ENCODE data around the gene TM7SF2.
A peak's percentile ranks its signal among the peaks of the same experiment; 100 is the strongest.

The TM7SF2 gene

DNA sequence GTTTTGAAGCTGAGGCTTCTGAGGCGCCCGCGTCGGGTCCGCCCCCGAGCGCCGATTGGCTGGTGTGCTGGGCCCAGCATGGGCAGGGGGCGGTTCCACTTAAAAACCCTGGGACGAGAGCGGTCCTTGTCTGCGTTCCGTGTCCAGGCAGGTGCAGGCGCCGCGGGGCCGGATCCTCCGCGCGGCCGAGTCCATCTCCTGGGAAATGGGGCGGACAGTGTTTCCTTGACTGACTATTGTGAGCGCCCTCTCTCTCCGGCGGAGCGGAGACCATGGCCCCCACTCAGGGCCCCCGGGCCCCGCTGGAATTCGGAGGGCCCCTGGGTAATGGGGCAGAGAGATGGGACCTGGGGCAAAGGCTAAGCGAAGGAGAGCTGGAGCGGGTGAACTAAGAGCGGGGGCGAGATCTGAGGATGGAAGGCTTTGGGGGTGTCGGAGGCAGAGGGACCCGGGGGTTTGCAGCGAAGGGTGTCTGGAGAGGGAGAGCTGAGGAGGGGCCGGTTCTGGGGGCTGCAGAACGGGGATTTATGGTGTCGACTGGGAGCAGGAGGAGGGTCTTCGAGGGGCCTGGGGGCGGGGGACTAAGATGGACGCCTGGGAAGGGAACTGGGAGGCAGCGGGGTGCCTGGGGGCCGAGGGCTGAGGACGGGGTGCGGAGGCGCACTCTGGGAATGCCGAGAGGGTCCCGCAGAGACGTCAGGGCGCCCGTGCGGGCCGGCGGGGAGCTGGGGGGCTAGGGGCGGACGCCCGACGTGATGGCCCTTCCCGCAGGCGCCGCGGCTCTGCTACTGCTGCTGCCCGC is at the start of gene TM7SF2:
TSS of gene TM7SF2 (plus strand) at position 129 of the 802 bp plus-strand sequence. CDS start at position 273, 144 bp downstream.
- peak; percentile 96 for DNase-seq

DNA sequence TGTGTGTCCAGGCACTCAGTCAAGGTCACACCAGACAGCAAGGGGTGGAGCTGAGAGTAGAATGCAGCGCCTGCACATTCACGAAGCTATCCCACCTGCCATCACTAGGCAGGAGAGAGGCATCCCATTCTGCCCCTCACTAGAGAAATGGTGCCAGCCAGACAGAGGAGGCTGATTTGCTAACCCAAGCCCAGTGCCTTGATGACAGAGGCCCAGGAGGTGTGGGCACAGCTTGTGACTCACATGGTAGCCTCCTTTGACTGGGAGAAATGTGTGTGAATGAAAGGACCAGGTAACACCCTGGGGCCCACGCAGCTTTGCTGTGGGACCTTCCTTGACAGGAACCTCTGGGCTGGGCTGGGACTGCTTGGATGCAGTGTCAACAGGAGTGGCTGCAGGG is 48.1 kb upstream of the TM7SF2 start:
- no peak for DNase-seq

DNA sequence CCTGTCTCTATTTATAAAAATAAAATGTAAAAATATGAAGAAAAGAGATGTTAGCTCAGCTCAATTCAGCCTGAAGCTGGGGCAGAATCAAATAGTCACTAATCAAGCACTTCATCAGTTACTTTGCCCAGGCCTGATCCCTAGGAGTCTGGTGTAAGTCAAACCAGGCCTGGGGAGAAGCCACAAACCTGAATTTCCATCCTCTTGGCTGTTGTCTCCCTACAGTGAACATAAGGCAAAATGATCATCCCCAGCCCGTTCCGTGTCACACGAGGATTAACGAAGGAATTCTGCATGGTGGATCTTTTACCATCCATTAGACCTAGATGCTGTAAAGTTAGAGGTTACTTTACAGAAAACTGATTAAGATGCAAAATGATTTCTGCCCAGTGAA is 46.8 kb upstream of the TM7SF2 start:
- no peak for DNase-seq

DNA sequence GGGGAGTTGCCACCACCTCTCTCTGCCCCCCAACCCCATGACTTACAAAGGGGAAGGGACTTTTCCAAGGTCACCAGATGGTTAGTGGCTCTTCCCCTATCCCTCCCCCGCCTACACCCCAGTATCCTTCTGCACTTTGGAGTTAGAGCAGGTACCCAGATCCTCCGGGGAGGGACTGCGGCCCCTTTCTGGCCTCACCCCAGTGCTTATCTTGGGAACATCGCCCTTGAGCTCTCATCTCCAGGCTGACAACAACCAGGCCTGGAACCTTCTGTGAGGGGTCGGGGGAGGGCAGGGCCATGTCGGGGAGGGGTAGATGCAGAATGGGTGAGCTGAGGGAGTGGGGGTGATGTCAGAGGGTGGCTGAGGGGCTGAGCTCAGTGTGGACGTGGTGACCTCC is 45.8 kb upstream of the TM7SF2 start:
- no peak for DNase-seq

DNA sequence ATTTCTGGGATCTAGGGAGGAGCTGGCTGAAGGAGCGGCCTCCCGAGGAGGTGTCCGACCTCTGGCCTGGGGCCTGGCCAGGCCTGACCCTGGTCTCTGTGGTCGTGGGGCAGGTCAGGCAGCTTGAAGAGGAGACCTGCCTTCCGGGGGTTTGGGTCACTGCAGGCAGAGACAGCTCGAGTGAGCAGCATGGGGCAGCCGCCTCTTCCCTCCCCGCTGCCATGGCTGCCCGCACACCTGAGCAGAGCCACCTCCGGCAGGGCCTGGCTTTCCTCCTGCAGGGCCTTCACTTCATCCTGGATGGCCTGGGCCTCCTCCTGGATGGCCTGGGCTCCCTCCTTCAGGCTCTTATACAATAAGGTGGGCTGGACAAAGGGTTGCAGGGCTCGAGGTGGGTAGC is 45.4 kb upstream of the TM7SF2 start:
- no peak for DNase-seq

DNA sequence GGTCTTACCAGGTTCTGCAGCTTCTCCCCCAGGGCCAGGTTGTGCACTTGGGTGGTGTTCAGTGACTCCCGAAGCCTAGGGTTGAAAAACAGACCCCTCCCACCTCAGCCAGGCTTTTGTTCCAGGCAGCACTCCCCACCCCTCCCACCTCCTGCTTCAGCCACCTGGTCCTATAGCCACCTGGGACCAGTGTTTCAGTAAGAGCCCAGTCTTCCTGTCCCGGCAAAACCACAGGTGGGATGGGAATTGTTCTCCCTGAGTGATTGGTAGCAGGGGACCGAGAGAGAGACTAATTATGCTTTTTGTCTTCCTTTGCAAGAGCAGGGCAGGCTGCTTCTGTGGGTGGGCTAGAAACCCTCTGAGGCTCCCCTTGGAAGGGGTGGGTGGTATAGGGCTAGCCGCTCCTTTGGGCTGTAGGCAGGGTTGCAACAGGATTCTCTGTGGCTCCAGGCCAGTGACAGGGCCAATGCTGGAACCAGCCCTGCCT is 44.8 kb upstream of the TM7SF2 start:
- DNase-seq = no peak

DNA sequence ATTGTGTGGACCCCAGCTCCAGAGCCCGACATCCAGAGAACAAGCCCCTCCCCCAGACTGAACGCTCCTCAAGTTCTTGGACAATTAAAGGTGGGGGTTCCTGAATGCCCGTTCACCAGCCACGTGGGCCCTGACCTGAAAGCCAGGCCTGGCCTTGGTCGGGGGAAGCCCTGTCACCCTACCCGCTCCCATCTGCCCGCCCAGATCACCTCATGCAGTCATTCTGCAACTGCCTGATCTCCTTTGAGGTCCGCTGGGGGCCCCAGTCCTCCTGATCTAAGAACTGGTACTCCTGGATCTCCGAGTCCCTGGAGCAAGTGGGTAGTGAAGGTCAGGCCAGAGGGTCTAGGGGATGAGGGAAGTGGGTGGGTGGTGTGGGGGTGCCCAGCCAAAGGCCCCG is 44.2 kb upstream of the TM7SF2 start:
- DNase-seq = no peak

DNA sequence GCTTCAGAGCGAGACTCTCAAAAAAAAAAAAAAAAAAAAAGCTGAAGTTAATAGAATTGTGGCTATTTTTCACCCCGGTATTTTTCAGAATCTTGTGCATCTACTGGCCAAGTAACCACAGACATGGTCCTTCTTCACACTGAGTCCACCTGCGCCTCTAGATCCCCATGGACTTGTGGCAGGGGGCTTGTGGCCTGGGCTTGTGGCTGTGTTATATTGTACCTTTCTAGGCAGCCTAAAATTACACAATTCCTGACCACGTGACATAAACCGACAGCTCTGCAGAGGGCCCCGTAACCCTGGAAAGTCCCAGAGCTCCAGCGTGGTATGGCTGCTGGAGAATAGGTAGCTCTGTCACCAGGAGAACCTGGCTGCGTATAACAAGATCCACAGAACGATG is 42.5 kb upstream of the TM7SF2 start:
- no peak for DNase-seq

DNA sequence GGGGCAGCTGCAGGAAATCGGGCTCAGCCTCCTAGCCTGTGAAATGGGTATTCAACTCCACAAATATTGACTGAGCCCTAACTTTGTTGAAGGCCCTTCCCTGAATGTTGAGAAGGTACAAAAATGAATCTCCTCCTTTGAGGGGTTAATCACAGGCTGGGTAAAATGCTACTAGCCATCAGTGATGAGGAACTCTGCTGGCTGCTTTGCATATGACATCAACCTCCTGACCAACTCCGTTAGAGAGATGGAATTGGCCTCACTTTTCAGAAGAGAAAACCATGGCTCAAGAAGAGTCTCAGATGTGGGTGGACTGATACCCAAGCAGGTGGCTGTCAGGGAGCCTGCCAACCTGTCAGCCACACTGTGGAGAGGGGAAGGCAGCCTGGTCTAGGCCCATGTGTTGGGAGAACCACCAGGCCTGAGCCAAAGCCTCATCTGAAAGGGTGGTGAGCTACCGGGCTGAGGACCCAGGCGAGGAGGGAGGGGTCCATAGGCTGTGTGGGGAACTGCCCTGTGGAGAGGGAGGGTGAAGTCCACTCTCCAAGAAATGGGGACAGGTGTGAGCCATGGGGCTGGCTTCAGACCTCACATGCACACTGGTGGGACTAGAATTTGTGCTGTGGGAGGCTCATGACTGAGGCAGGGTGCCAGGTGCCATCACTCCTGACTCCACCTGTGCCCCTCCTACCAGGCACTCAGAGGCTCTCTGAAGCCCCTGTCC is 39.6 kb upstream of the TM7SF2 start:
- DNase-seq = no peak

DNA sequence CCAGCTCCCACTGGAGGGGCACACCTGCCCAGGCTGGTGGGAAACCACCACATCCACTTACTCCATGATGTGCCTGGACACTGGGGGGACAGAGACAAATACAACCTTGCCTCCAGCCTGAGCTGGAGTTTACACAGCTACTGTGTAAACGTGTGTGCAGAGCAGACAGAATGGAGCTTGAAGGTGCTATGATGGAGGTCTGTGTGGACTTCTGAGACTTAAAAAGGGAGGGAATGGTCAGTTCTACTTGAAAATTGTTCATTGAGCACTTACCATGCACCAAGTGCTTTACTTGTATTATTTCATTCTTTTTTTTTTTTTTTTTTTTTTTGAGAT is 39.1 kb upstream of the TM7SF2 start:
- DNase-seq = no peak

DNA sequence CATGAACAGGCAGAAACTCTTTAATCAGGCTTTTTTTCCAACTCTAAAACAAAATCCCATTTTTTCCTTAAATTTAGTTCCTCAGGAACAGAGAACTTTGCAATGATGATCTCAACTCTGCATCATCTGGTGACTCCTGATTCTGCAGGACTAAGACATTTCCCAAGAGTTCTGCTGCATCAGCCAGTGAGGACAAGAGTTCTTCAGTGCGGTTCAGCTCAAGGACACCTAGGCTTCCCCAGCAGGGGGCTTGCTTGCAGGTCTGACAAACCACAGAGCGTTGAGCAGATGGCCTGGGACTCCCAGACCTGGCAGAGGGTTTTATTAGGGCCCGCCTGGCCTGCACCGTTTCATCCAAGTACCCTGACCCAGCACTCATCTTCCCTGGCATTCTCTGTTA is 34.2 kb upstream of the TM7SF2 start:
- DNase-seq = no peak

DNA sequence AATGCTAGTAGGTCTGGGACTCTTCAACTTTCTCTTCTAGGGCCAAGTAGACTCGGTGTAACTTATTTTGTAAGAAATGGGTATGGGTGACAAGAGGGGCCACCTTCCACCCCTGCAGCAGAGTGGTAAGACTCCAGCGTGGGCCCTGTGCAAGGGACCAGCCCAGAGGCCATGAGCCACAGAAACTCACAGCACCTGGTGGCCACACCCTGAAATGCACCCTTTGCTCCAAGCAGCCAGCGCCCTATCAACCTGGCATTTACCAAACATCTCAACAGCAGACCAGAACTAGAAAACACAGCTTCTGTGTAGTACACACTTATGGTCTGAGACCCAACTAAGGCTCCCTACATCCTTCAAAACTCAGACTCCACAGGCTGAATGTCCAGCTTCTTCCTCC is 33.5 kb upstream of the TM7SF2 start:
- DNase-seq = peak; percentile 82

DNA sequence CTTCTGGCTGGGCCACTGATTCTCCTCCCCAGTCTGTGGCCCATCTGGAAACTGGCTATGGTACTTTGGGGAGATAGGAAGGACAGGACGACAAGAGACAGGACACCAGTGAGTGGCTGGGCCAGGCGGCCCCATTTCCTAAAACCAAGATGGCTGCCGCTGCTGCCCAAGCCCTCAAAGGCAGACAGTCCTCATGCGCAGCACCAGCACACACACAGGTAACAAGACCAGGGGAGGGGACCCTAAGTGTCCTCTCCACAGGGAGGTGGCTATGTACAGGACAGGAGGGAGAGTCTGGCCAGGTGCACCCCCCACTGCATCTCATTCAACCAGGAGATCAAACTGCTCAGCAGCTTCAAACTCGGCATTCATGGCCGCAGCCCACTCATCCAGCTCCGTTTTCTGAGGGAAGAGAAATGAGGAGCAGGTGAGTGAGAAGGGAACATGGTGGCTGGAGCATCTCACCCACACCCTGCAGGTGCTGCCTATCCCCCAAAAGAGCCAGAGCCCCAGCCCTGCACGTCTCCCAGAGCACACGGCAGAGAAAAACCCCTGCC is 32.8 kb upstream of the TM7SF2 start:
- DNase-seq = no peak

DNA sequence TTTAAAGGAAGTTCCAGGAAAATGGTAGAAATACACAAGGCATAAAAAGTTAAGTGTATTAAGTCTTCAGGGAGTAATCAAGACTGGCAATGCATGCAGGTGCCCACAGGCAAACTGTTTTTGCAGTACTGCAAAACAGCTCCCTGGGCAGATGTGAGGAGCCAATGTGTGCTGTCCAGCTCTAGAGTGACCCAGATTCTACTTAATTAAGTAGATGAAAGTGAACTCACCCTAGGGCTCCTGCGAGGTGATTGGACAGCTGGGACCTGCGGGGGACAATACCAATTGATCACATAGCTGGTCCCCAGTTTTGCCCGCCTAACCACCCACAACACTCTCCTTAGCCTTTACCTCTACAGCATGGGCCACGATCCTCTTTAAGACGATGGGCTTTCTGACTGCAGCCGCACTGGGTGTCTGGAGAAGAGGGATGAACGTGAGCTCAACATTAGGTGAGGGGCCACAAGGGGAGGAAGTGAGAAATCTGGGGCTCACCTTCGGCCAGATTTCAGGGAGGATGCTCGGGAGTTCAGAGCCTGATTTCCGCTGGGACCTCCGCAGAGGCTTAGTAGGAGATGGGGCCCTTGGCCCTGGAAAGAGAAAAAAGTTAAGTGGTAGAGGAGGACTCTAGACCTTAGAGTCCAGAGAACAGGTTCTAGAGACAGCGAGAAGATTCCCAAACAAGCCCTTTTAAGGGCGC is 28.4 kb upstream of the TM7SF2 start:
- DNase-seq = no peak

DNA sequence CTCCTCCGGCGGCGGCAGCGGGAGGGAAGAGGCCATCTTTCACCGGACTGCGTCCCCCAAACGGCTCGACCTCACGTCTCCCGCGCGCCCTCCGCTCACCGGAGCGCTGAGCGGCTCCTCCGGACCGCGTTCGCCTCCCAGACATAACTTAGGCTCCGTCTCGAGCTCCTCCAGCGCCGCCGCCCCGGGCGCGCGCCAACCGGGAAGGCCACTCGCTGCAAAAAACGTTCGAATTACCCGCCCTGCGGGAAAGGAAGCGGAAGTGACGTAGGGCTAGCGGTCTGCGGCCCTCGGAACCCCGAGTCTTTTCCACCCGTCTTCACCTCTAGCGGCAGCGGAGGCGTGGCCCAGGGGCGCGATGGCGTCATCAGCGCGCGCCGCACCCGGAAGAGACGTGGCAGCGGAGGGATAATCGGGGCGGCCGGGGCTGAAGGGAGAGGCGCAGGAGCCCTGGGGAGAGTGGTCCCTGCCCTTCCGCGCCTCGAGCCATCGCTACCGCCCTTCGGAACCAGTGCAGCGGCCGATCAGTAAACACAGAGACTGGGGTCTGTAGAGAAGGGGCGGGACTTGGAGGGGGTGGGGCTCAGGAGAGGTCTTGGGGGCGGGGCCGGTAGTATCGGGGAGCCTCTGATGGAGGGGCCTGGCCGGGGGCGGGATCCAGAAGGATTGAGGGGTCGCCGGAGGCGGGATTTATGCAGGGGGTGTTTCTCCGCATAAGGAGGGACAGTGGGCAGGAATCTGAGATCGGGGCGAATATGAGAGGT is 27.7 kb upstream of the TM7SF2 start, which contains the start of the genes CDCA5 and ZFPL1:
TSS of gene CDCA5 (minus strand) at position 207 of the 764 bp plus-strand sequence. CDS start at position 145, 62 bp downstream.
TSS of gene ZFPL1 (plus strand) at position 389 of the 764 bp plus-strand sequence. CDS start 477 bp downstream, outside the sequence.
- DNase-seq = peak; percentile 97

DNA sequence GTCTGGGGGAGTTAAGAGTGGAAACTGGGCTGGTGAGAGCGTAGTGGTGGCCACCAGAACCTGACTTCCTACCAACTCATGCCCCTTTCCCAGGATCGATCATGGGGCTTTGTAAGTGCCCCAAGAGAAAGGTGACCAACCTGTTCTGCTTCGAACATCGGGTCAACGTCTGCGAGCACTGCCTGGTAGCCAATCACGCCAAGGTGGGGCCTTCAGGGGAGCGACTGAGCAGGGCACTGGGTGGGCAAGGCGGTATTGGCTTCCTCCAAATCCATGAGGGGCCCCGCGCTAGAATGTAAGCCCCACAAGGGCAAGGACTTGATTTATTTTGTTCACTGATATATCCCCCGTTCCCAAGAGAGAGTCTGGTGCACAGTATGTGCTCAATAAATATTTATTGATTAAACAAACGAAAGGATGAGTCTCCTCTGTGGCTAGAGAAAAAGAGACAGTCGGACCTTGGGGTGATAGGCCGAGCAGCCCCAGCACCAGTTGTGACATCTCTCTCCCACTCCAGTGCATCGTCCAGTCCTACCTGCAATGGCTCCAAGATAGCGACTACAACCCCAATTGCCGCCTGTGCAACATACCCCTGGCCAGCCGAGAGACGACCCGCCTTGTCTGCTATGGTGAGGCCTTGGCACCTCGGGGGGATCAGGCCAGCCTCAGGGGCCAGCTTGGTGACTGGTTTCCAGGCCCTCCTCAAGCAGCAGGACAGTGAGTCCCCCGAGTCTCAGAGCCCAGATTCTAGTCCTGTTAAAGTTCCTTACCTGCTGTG is 26.9 kb upstream of the TM7SF2 start:
- DNase-seq = no peak

DNA sequence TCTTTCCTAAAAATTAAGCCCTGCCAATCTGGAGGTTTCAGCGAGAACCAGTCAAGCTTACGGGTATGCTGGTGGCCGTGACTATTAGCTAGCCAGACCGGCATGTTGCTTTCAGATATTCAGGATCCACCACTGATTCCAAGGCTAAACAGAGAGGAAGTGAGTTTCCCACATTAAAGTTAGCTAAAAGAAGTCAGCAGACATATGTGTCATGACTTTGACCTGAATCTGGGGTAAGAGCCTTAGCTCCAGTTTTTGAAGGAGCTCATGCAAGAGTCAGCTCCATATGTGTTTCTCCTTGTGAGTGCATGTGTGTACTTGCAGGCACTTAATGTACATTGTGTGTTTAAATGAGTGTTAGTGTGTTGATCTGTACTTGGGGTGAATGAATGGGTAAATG is 26.2 kb upstream of the TM7SF2 start:
- no peak for DNase-seq

DNA sequence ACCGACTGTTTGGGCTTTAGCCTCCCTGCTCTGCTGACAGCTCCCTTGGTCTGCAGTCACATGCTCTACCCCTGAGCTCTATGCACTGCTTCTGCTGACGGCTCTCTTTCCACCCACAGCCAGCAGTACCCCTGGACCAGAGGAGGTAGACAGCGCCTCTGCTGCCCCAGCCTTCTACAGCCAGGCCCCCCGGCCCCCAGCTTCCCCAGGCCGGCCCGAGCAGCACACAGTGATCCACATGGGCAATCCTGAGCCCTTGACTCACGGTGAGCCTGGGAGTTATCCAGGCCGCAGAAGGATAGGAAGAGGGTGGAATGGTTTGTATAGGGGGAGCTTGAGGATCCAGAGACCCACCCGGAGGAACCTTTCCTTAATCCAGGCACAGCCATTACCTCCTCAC is 24.9 kb upstream of the TM7SF2 start:
- DNase-seq = no peak

DNA sequence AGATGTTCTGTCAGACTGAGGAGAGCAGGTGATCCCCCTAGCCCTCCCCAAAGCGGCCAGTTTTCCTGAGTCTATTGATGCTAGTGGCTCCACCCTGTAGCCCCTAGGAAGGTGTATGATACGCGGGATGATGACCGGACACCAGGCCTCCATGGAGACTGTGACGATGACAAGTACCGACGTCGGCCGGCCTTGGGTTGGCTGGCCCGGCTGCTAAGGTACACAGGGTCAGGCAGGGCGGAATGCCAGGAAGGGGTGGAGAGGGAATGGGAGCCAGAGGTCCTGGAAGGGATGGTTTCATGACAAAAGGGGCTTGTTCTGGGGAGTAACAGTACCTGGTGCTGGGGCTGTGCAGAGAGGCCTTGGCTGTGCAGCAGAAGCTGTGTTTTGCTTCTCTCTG is 24.5 kb upstream of the TM7SF2 start:
- no peak for DNase-seq

DNA sequence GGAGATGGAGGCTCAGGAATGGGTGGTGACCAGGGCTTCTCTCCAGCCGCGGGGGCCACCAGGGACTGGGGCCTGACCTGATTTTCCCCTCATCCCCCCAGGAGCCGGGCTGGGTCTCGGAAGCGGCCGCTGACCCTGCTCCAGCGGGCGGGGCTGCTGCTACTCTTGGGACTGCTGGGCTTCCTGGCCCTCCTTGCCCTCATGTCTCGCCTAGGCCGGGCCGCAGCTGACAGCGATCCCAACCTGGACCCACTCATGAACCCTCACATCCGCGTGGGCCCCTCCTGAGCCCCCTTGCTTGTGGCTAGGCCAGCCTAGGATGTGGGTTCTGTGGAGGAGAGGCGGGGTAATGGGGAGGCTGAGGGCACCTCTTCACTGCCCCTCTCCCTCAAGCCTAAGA is 23.8 kb upstream of the TM7SF2 start:
- DNase-seq = no peak

DNA sequence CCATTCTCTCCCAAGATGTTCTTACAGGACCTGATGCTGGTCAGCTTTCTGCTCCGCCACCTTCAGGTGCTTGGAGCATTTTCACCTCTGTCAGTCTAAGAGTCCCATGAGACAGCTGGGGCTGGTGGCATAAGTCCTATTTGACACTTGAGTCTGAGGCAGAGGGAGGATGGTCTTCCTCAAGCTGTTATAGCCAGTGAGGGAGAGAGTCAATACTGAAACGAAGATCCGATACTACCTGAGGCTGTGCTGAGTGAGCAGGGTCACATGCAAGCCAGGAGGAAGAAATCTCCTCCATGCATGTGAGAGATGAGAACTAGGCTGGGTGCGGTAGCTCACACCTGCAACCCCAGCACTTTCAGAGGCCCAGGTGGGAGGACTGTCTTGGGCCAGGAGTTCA is 22.1 kb upstream of the TM7SF2 start:
- no peak for DNase-seq

DNA sequence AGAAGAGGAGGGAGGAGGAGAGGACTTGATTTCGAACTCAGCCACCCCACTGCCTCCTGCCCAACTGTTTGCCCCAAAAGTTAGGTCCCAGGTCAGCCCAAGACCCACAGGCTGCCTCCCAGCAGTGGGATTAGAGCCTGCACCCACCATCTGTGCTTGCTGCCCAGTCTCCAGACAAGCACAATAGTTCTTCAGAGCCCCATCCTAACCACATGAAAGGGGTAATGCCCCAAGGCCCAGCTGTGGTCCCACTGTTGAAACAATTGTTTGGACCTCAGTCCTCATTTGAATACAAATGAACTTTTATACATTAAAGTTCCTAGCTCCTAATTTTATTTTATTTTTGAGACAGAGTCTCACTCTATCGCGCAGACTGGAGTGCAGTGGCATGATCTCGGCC is 21.0 kb upstream of the TM7SF2 start:
- DNase-seq = no peak
